ENCODE measurements around the gene ZNRD2. TPM values are rescaled to one million over a fixed set of nuclear protein-coding genes. Genes with fewer than 3 reads are reported as not detected.

The ZNRD2 gene
- total RNA-seq, 2 experiments from 2014 or later, result 54.3 to 54.7 TPM

GRCh38 chr11:65617990-65618751 is 47.9 kb downstream of the ZNRD2 start:
- DNase-seq (no peak), ATAC-seq (no peak)
- H3K9me3 Mint-ChIP-seq, result no peaks in the 10 kb centered on the region
- no peaks in the 10 kb centered on the region for H3K27me3 Mint-ChIP-seq
- peaks cover 22% of the 10 kb centered on the region for H3K4me1 Mint-ChIP-seq (ENCODE audit: low read depth)
- peak overlapping the region; percentile 93 for H3K4me3 Mint-ChIP-seq
- intact Hi-C loops (cut with micrococcal nuclease), result no loop called here
- peak overlapping the region; percentile 74 for H3K27ac Mint-ChIP-seq
- TF ChIP-seq, protein P1, sequence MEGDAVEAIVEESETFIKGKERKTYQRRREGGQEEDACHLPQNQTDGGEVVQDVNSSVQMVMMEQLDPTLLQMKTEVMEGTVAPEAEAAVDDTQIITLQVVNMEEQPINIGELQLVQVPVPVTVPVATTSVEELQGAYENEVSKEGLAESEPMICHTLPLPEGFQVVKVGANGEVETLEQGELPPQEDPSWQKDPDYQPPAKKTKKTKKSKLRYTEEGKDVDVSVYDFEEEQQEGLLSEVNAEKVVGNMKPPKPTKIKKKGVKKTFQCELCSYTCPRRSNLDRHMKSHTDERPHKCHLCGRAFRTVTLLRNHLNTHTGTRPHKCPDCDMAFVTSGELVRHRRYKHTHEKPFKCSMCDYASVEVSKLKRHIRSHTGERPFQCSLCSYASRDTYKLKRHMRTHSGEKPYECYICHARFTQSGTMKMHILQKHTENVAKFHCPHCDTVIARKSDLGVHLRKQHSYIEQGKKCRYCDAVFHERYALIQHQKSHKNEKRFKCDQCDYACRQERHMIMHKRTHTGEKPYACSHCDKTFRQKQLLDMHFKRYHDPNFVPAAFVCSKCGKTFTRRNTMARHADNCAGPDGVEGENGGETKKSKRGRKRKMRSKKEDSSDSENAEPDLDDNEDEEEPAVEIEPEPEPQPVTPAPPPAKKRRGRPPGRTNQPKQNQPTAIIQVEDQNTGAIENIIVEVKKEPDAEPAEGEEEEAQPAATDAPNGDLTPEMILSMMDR (IDR thresholded peaks at IDR 0.05), result no peak
- peaks cover 34% of the 10 kb centered on the region for H3K36me3 Mint-ChIP-seq (ENCODE audit: low read depth)
- ChIA-PET CTCF (interaction anchor here (1.2 to 2.4 kb wide), 3 partner anchors 8 to 15 kb away, joined by 3 to 12 read pairs (median 5); no protein-coding TSS in a partner anchor), POLR2A (interaction anchor here (0.7 to 5.3 kb wide), 5 partner anchors 11 to 41 kb away, joined by 4 to 39 read pairs (median 5); partner anchors contain the start of gene SIPA1)

- TF ChIP-seq, protein P1 (IDR thresholded peaks at IDR 0.05), result no peak
- peaks cover 35% of the 10 kb centered on the region for H3K36me3 Mint-ChIP-seq (ENCODE audit: low read depth)
- H3K4me3 Mint-ChIP-seq, result no peak overlapping the region
- DNase-seq (no peak), ATAC-seq (no peak)
- intact Hi-C loops (cut with micrococcal nuclease), result no loop called here
- ChIA-PET POLR2A (interaction anchor here (0.7 to 5.3 kb wide), 4 partner anchors 12 to 35 kb away, joined by 3 to 39 read pairs (median 4); partner anchors contain the start of gene SIPA1), CTCF (interaction anchor here (1.4 kb wide), 1 partner anchor 14 kb away, joined by 5 read pairs; no protein-coding TSS in a partner anchor)
- H3K27ac Mint-ChIP-seq, result no peak overlapping the region
- H3K27me3 Mint-ChIP-seq, result no peaks in the 10 kb centered on the region
- H3K9me3 Mint-ChIP-seq, result no peaks in the 10 kb centered on the region
- peaks cover 21% of the 10 kb centered on the region for H3K4me1 Mint-ChIP-seq (ENCODE audit: low read depth)
Observed at GRCh38 chr11:65618763-65619162, 48.5 kb downstream of the ZNRD2 start.

DNA sequence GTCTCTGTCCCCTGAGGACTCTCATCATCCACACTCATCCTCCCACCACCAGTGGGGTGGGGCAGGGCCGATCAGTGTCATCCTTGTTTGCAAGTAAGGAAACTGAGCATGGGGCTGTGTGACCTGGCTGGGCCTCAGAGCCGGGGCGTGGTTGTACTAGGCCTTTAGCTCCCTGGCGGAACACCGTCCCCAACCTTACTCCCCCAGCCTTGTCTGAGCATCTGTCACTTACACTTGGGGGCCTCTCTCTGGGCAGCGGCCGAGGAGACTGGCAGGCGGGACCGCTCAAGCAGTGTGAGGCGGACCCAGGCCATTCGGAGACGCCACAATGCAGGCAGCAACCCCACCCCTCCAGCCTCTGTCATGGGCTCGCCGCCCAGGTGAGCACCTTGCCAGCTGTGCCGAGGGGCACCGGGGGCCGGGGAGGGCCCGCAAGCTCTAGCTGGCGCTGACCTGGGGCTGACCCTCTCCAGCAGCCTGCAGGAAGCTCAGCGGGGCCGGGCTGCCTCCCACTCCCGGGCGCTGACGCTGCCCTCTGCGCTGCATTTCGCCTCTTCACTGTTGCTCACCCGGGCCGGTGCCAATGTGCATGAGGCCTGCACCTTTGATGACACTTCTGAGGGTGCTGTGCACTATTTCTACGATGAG is 49.1 kb downstream of the ZNRD2 start:
- no peaks in the 10 kb centered on the region for H3K9me3 Mint-ChIP-seq

DNA sequence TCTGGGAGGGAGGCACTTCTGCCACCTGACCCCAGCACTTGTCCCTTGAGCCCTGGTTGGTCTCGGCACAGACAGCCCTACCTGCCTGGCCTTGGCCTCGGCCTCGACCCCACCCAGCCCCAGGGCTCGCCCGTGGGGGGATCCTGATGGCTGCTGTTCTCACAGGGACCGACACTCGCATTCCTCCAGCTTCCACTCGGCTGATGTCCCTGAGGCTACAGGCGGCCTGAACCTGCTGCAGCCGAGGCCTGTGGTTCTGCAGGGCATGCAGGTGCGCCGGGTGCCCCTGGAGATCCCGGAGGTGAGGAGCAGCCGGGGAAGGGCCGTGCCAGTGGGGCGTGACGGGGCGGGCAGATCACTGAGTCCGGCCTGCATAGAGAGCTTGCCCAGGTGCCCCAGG is 50.4 kb downstream of the ZNRD2 start:
- Mint-ChIP-seq H3K4me3 (no peak overlapping the region), H3K36me3 (ENCODE audit: low read depth) (peaks cover 38% of the 10 kb centered on the region), H3K27ac (no peak overlapping the region), H3K27me3 (no peaks in the 10 kb centered on the region), H3K4me1 (ENCODE audit: low read depth) (peaks cover 21% of the 10 kb centered on the region), H3K9me3 (no peaks in the 10 kb centered on the region)
- DNase-seq (no peak), ATAC-seq (no peak)
- ChIA-PET POLR2A (no interaction called here), CTCF (no interaction called here)
- intact Hi-C loops (cut with micrococcal nuclease), result no loop called here
- TF ChIP-seq, protein P1 (IDR thresholded peaks at IDR 0.05), result no peak

More for the DNA sequence above, 49.1 kb downstream of the ZNRD2 start:
- ATAC-seq, result no peak
- Mint-ChIP-seq H3K27ac (no peak overlapping the region), H3K4me1 (ENCODE audit: low read depth) (peaks cover 21% of the 10 kb centered on the region), H3K27me3 (no peaks in the 10 kb centered on the region), H3K36me3 (ENCODE audit: low read depth) (peaks cover 38% of the 10 kb centered on the region), H3K4me3 (no peak overlapping the region)
- ChIA-PET POLR2A (interaction anchor here (0.6 to 5.3 kb wide), 5 partner anchors 12 to 139 kb away, joined by 3 to 39 read pairs (median 3); partner anchors contain the start of gene SIPA1), CTCF (interaction anchor here (0.6 kb wide), 1 partner anchor 276 kb away, joined by 3 read pairs; no protein-coding TSS in a partner anchor)
- intact Hi-C loops (cut with micrococcal nuclease), result no loop called here
- DNase-seq, result no peak
- TF ChIP-seq, protein P1 (IDR thresholded peaks at IDR 0.05), result no peak

Measured in activated CD8-positive, alpha-beta T cell treated with anti-CD3 and anti-CD28 coated beads for 36 hours (primary cell).